LHCN-M2 (cell line): ENCODE measurements around the gene KIF5C. TPM values are rescaled to one million over a fixed set of nuclear protein-coding genes. Genes with fewer than 3 reads are reported as not detected.

Source experiments
- DNase-seq: peaks from one replicate; pipeline ENCODE4 v3.0.0-alpha.2; 2012; ENCODE audit warnings: low read depth
- total RNA-seq: library from RNA; depleted of rRNA; stranded (reverse); fragments of >200 nt; gene quantifications from 2 replicates; pipeline ENCODE4 v1.2.3, GENCODE V29; 2014

The KIF5C gene
- total RNA-seq, 1 experiment from 2014 or later, result 0.17 TPM

GRCh38 chr2:149012545-149012944, 137.5 kb downstream of the KIF5C start:
- no peak for DNase-seq

- DNase-seq, result no peak
Observed at GRCh38 chr2:149015501-149015900, 140.5 kb downstream of the KIF5C start.

GRCh38 chr2:149015926-149016563, 141.0 kb downstream of the KIF5C start:
- DNase-seq, result no peak

- DNase-seq, result peak; percentile 74
Observed at GRCh38 chr2:149017116-149017985, 142.3 kb downstream of the KIF5C start.

- DNase-seq, result peak; percentile 68
Observed at GRCh38 chr2:149018981-149019380, 144.0 kb downstream of the KIF5C start.

- DNase-seq, result no peak
Observed at GRCh38 chr2:149019768-149020167, 144.7 kb downstream of the KIF5C start.

GRCh38 chr2:149020432-149020851, 145.4 kb downstream of the KIF5C start:
- no peak for DNase-seq

- no peak for DNase-seq
Observed at GRCh38 chr2:149021271-149021719, 146.3 kb downstream of the KIF5C start.

GRCh38 chr2:149021761-149022160, 146.7 kb downstream of the KIF5C start:
- no peak for DNase-seq

- DNase-seq, result no peak
Observed at GRCh38 chr2:149023091-149023490, 148.1 kb downstream of the KIF5C start.

- DNase-seq, result no peak
Observed at GRCh38 chr2:149027590-149028250, 152.7 kb downstream of the KIF5C start.

GRCh38 chr2:149028377-149028776, 153.3 kb downstream of the KIF5C start:
- DNase-seq, result no peak

GRCh38 chr2:149028891-149029290, 153.9 kb downstream of the KIF5C start:
- no peak for DNase-seq

GRCh38 chr2:149029307-149029965, 154.4 kb downstream of the KIF5C start:
- no peak for DNase-seq

- DNase-seq, result no peak
Observed at GRCh38 chr2:149031396-149031795, 156.4 kb downstream of the KIF5C start.

GRCh38 chr2:149033716-149034115, 158.7 kb downstream of the KIF5C start:
- no peak for DNase-seq

GRCh38 chr2:149034406-149034805, 159.4 kb downstream of the KIF5C start:
- no peak for DNase-seq

- no peak for DNase-seq
Observed at GRCh38 chr2:149036507-149037293, 161.7 kb downstream of the KIF5C start.

- no peak for DNase-seq
Observed at GRCh38 chr2:149037851-149038250, 162.8 kb downstream of the KIF5C start.

- no peak for DNase-seq
Observed at GRCh38 chr2:149038442-149039212, 163.6 kb downstream of the KIF5C start, which contains the start of gene LYPD6B. TSS of gene LYPD6B (plus strand) at chr2:149038699. CDS start at chr2:149130949, 92,250 bp downstream.
